GM19438 (cell line): Measurements from ENCODE around the gene SCN5A.

Source experiments
- ATAC-seq: cut with Tn5 transposase; IDR thresholded peaks from one replicate; pipeline ENCODE4 v1.9.1; 2021; ENCODE audit warnings: low read depth; ENCODE audit not compliant: unreplicated experiment

The SCN5A gene

GRCh38 chr3:38548154-38548931 is 101.1 kb downstream of the SCN5A start:
- no peak for ATAC-seq

DNA sequence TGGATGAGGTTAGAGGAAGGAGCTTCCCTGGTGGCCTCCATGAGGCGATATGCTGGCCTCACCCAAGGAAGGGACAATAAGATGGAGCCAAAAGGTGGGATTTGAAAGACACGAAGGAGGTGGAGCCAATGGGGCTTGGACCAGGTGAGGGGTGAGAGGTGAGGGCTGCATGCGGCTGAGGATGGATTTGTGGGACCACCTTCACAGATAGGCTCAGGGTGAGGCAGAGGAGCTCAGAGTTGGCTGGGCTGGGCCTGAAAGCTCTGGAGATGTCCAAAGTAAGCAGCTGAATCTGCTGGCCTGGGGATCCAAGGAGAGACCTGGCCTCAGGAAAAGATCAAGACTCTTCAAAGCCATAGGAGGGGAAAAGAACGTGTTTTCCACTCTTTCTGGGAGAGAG is 103.5 kb downstream of the SCN5A start:
- no peak for ATAC-seq

GRCh38 chr3:38545550-38545949 is 103.9 kb downstream of the SCN5A start:
- ATAC-seq = no peak

DNA sequence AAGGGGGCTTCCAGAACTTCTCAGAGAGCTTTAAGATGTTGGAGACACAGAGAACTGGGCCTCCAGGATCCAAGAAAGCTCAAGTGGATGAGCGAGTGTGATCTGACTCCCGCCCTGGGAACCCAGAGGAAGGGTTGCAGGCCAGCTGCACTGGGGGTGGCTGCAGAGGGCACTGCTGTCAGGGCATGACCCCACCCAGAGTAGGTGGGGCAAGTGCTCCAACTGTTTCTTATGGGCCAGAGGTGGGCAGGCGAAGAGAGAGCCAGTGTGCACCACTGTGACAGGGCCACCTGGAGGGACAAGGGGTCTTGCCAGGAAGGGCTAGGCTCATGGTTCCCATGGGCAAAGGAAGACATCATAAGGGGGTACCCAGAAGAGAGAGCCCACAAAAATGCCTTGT is 104.6 kb downstream of the SCN5A start:
- no peak for ATAC-seq

GRCh38 chr3:38543586-38543985 is 105.9 kb downstream of the SCN5A start:
- no peak for ATAC-seq

GRCh38 chr3:38542401-38543298 is 106.8 kb downstream of the SCN5A start:
- ATAC-seq = no peak

- ATAC-seq = no peak
Measured at GRCh38 chr3:38541806-38542205, 107.7 kb downstream of the SCN5A start.

DNA sequence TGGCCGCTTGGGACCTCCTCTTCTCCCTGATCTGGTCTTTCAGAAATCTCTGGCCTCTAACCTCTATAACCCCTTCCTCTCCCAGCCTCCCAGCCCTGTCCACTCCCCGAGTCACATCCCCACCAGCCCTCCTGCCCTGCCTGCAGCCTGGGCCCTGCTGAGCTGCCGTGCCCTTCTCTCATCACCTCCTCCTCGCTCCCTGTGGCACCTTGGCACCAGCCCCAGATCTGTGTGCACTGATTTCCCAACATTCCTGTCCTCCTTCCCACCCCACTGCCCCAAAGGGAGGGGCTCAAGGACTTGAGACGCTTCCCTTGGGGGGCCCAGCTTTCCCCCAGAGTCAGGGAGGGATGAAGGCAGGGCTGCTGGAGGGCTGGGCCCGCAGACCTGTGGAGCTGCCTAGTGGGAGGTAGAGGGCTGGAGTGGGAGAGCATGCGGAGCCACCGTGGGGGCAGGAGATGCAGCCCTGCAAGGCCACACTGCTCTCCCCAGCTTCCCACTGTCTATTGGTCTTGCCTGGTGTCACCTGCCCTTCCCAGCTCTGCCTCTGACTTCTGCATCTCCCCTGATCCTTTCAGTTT is 110.6 kb downstream of the SCN5A start:
- ATAC-seq = no peak

DNA sequence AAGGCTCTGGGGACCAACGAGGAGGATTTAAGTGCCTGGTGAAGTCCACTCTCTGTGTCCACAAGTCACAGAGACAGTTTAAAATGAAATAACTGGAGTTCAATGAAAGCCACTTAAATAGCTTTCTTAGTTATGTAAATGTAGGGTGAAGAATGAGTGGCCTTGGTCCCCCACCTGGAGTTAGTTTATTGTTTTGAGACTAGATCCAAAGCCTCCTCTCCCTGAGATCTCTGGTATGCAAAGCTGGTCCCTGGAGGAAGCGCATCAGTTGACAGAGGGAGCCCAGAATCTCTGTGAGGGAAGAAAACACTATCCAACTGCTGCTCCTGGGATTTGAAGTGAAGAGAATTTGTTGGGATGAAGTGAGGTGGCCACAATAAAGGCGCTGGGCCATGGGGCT is 112.8 kb downstream of the SCN5A start:
- no peak for ATAC-seq

DNA sequence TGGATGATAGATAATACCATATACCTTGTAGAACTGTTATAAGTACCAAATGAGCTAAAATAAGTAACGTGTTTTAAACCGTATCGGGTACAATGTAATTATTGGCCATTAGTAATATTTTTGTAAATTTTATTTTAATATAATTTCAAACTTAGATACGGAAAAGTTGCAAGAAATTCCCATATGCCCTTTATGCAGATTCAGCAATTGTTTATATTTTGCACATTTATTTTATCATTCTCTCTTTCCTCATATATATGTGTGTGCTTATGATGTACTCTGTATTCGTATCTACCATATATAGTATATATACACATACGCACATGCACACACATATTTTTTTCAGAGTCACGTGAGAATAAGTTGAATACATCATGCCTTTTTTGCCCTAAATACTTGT is 114.9 kb downstream of the SCN5A start:
- ATAC-seq = no peak

GRCh38 chr3:38534180-38534579 is 115.3 kb downstream of the SCN5A start:
- no peak for ATAC-seq

DNA sequence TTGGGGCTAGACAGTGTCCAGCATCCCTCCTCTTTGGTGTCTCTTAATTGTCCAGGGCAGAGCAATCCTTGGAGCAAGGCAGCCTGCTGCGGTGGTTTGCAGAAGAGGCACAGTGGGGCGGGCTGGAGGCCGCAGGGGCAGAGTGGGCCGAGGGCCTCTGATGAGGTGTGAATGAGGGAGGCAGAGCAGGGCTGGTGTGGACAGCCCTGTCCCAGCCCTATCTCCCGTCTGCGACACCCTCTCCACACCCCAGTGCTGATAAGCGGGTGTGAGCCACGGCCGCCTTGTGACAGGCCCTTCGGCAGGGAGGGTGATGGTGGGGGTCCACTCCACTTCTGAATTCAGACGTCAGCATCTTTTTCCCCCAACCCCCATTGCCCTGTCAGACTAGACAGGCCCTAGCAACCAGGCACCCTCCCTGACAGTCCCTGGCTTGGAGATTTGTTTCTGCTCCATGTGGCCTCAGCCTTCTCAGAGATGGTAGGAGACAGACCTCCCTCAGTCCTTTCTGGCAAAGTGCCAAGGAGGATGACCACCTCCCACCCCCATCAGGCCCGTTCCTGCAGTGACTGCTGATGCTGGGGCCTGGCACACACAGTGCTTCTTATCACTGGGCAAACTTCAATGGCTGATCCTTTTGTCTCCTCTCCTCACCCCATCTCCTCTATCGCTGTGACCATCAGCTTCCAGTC is 116.1 kb downstream of the SCN5A start:
- ATAC-seq = no peak

GRCh38 chr3:38532529-38532928 is 117.0 kb downstream of the SCN5A start:
- no peak for ATAC-seq

- ATAC-seq = no peak
Measured at GRCh38 chr3:38528457-38528856, 121.0 kb downstream of the SCN5A start.

- ATAC-seq = no peak
Measured at GRCh38 chr3:38526792-38527191, 122.7 kb downstream of the SCN5A start.

DNA sequence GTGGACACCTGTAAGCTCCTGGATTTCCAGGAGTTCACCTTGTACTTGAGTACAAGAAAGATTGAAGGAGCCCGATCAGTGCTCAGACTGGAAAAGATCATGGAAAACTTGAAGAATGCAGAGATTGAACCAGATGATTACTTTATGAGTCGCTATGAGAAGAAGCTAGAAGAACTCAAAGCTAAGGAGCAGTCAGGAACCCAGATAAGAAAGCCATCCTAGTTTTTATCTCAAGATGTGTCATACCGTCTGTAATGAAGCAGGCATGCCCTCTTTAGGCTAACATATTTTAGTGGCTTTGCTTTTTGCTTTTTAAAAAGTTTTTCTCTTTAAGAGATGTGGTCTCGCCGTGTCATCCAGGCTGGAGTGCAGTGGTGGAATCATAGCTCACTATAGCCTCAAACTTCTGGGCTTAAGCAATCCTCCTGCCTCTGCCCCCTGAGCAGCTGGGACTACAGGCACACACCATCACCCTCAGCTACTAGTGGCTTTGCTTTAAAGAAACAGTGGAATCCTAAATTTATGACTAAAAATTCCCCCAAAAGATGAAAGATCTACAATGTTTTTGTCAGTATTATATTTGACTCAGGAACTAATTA is 125.2 kb downstream of the SCN5A start:
- no peak for ATAC-seq

- no peak for ATAC-seq
Measured at GRCh38 chr3:38522002-38522401, 127.5 kb downstream of the SCN5A start.

GRCh38 chr3:38521391-38521987 is 128.0 kb downstream of the SCN5A start:
- ATAC-seq = no peak

DNA sequence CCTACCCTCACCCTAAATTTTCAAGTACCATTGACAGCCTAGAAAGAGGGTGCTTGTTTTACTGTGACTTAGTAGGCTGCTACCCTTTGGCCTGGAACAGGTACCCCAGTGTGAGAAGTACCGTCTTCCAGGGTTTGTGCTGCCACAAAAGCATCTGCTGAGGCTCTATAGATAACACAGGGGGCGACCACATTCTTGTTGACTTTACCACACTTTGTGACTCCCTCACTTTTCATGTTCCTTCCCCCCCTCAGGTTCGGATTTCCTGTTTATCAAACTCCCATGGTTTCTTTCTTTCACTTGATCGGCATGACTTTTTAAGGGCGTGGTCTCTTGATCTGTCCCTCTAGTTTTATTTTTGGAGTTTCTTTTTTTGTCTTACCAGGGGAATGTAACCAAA is 129.8 kb downstream of the SCN5A start:
- ATAC-seq = no peak

DNA sequence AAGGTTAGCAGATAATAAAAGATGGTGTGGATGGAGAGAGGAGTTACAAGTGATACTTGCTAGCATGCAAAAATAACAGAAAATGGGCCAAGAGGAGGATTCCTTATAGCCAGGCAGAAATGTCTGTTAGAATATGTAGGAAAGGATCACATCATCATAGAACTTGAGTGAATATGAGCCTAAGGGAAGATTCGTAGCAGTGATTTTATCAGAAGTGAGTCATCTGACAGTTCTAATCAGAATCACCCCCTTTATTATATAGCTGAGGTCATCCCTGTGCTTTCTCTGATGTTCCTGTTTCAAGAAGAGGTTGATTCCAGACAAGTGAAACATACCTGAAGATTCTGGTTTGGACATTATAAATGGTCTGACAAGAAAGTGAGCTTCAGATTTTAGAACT is 130.5 kb downstream of the SCN5A start:
- no peak for ATAC-seq
